Tibial artery (tissue), 4 donors: ENCODE measurements around the gene RSBN1L.
"Not testable (repeated sequence)": the region's sequence is repeated elsewhere in the genome, so short reads cannot be mapped to it uniquely, and the experiment has no call there.

Source experiments
- DNase-seq, 2 donors: peaks; one replicate each; pipeline ENCODE4 v3.0.0-alpha.2; 2019
- H3K27ac ChIP-seq, 2 donors: fragments of 200-600 bp; sonication (generic) in 1 of 2; 1 replicate in 1 of 2; 2 replicates in 1 of 2; pipeline ENCODE4 v1.5.1; 2018 to 2019; ENCODE audit warnings: mild to moderate bottlenecking in 1 of 2
- H3K27me3 ChIP-seq, 2 donors: fragments of 200-600 bp; sonication (generic) in 1 of 2; one replicate each; pipeline versions ENCODE4 v1.5.1 to v1.6.0; 2016 to 2019
- H3K36me3 ChIP-seq, 3 donors: fragments of 200-600 bp; sonication (generic) in 2 of 3; one replicate each; pipeline ENCODE4 v1.5.1; 2016 to 2019; ENCODE audit warnings: mild to moderate bottlenecking in 2 of 3
- H3K4me1 ChIP-seq, 4 donors: fragments of 200-600 bp; sonication (generic) in 2 of 4; 1 replicate in 3 of 4; 2 replicates in 1 of 4; pipeline ENCODE4 v1.5.1; 2016 to 2019
- H3K4me3 ChIP-seq, 2 donors: fragments of 200-600 bp; sonication (generic) in 1 of 2; 1 replicate in 1 of 2; 2 replicates in 1 of 2; pipeline ENCODE4 v1.5.1; 2018 to 2019; ENCODE audit warnings: mild to moderate bottlenecking in 2 of 2
- H3K9me3 ChIP-seq, 3 donors: fragments of 200-600 bp; sonication (generic) in 1 of 3; one replicate each; pipeline ENCODE4 v1.5.1; 2016 to 2019
- intact Hi-C: fragments of 100-400 bp; cut with DNase I; formaldehyde crosslinking; loops from one replicate; pipeline ENCODE4 v1.15.0; 2023; ENCODE audit warnings: low total_unique reads
- TF ChIP-seq, protein P1 (sequence below), 2 experiments: fragments of 200-600 bp in 1 of 2; fragments of 450-650 bp in 1 of 2; IDR thresholded peaks; one replicate each; pipeline ENCODE4 v1.5.1; 2017 to 2019; ENCODE audit warnings: antibody characterized with exemption in 2 of 2, mild to moderate bottlenecking in 1 of 2, moderate library complexity in 1 of 2

The RSBN1L gene

DNA sequence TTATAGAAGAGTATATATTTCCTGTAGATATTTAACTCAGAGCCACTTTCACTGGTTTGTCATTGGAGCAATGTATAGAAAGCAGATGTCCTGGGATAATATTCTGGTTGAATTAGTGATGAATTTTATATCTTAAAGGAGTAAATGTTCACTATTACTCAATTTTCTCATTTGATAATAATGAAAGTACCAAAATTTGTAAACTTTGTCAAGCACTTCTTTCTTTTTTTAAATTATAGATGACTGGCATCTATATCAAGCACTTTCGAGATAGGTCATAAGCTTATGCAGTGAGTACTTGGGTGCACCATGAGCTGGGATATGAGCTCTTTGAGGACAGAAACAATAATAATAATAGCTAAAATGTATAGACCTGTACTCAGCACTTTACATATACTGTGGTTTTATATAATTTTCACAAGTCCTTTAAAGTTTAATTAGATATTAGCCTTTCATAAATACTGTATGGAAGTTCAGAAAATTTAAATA lies 11.3 kb downstream of the RSBN1L start:
- Histone ChIP-seq H3K4me1 (peaks cover 0 to 47% (median 21%) of the 10 kb centered on the region in 4 donors), H3K27me3 (no peaks in the 10 kb centered on the region), H3K9me3 (no peaks in the 10 kb centered on the region), H3K27ac (no peak overlapping the region), H3K4me3 (no peak overlapping the region), H3K36me3 (peaks cover 0 to 9% (median 6%) of the 10 kb centered on the region in 3 donors)
- TF ChIP-seq, protein P1, sequence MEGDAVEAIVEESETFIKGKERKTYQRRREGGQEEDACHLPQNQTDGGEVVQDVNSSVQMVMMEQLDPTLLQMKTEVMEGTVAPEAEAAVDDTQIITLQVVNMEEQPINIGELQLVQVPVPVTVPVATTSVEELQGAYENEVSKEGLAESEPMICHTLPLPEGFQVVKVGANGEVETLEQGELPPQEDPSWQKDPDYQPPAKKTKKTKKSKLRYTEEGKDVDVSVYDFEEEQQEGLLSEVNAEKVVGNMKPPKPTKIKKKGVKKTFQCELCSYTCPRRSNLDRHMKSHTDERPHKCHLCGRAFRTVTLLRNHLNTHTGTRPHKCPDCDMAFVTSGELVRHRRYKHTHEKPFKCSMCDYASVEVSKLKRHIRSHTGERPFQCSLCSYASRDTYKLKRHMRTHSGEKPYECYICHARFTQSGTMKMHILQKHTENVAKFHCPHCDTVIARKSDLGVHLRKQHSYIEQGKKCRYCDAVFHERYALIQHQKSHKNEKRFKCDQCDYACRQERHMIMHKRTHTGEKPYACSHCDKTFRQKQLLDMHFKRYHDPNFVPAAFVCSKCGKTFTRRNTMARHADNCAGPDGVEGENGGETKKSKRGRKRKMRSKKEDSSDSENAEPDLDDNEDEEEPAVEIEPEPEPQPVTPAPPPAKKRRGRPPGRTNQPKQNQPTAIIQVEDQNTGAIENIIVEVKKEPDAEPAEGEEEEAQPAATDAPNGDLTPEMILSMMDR (IDR thresholded peaks at IDR 0.05): no peak
- intact Hi-C loops: no loop called here
- DNase-seq: no peak

DNA sequence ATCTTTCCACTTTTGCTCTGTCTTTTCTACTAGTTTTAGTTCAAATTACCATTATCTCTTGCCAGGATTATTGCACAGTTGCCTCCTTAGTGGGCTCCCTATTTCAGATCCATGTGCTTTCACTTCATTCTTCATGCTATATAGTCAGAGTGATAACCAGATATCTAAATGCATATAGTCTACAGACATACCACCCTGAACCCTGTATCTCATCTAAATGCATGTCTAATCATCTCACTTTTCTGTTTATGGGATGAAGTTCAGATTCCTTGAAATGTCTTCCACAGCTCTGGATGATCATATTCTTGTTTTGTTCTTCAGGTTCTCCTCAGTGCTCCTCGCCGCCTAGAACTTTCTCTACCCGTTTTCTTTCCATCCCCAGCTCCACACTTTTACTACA lies 13.8 kb downstream of the RSBN1L start:
- intact Hi-C loops: no loop called here
- Histone ChIP-seq H3K4me1 (peaks cover 0 to 42% (median 10%) of the 10 kb centered on the region in 4 donors), H3K9me3 (no peaks in the 10 kb centered on the region), H3K36me3 (peaks cover 0 to 9% (median 6%) of the 10 kb centered on the region in 3 donors), H3K4me3 (no peak overlapping the region), H3K27ac (no peak overlapping the region), H3K27me3 (no peaks in the 10 kb centered on the region)
- TF ChIP-seq, protein P1 (IDR thresholded peaks at IDR 0.05): no peak
- no peak for DNase-seq

- intact Hi-C loops: no loop called here
- Histone ChIP-seq H3K27ac (no peak overlapping the region), H3K27me3 (no peaks in the 10 kb centered on the region), H3K4me3 (no peak overlapping the region), H3K36me3 (peaks cover 0 to 6% (median 4%) of the 10 kb centered on the region in 3 donors), H3K9me3 (no peaks in the 10 kb centered on the region), H3K4me1 (peaks cover 0 to 47% (median 10%) of the 10 kb centered on the region in 4 donors)
- TF ChIP-seq, protein P1 (IDR thresholded peaks at IDR 0.05): no peak
- no peak for DNase-seq
Measured at GRCh38 chr7:77710861-77711260, 14.6 kb downstream of the RSBN1L start.

GRCh38 chr7:77714195-77714594 lies 17.9 kb downstream of the RSBN1L start:
- Histone ChIP-seq H3K27ac (no peak overlapping the region), H3K9me3 (no peaks in the 10 kb centered on the region), H3K4me1 (peaks cover 0 to 37% (median 10%) of the 10 kb centered on the region in 4 donors), H3K4me3 (no peak overlapping the region), H3K27me3 (no peaks in the 10 kb centered on the region), H3K36me3 (peaks cover 0 to 4% (median 0%) of the 10 kb centered on the region in 3 donors)
- intact Hi-C loops: no loop called here
- no peak for DNase-seq
- TF ChIP-seq, protein P1 (IDR thresholded peaks at IDR 0.05): no peak

- H3K9me3 ChIP-seq, intact Hi-C loops, H3K4me3 ChIP-seq, H3K27me3 ChIP-seq, H3K36me3 ChIP-seq, DNase-seq, H3K27ac ChIP-seq: not testable (repeated sequence)
- H3K4me1 ChIP-seq: peaks cover 0 to 30% (median 9%) of the 10 kb centered on the region in 4 donors
Measured at GRCh38 chr7:77714931-77715330, 18.7 kb downstream of the RSBN1L start.

DNA sequence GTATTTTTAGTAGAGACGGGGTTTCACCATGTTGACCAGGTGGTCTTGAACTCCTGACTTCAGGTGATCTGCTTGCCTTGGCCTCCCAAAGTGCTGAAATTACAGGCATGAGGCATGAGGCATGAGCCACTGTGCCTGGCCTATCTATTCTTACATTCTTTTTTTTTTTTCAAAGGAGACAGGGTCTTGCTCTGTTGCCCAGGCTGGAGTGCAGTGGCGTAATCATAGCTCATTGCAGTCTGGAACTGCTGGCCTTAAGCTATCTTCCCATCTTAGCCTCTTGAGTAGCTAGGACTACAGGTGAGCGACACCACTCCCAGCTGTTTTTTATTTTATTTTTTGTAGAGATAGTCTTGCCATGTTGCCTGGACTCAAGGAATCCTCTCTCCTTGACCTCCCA lies 20.5 kb downstream of the RSBN1L start:
- Histone ChIP-seq H3K4me3 (no peak overlapping the region), H3K27ac (no peak overlapping the region), H3K36me3 (peaks cover 0 to 4% (median 0%) of the 10 kb centered on the region in 3 donors), H3K27me3 (no peaks in the 10 kb centered on the region), H3K9me3 (no peaks in the 10 kb centered on the region), H3K4me1 (peaks cover 0 to 35% (median 10%) of the 10 kb centered on the region in 4 donors)
- DNase-seq: no peak
- intact Hi-C loops: no loop called here
- TF ChIP-seq, protein P1 (IDR thresholded peaks at IDR 0.05): no peak

DNA sequence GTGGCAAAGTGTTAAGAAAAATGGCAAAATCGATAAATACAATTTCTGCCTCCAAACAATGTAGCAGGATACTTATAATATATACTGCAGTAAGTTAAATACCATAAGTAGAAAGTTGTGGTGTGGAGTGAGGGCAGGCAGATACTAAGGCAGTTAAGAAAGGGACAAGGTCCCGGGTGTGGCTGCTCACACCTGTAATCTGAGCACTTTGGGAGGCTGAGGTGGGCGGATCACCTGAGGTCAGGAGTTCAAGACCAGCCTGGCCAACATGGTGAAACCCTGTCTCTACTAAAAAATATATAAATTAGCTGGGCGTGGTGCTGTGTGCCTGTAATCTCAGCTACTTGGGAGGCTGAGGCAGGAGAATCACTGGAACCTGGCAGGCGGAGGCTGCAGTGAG lies 21.3 kb downstream of the RSBN1L start:
- H3K4me1 ChIP-seq: peaks cover 0 to 35% (median 13%) of the 10 kb centered on the region in 4 donors
- DNase-seq, H3K27ac ChIP-seq, intact Hi-C loops, H3K9me3 ChIP-seq, H3K36me3 ChIP-seq, H3K27me3 ChIP-seq, H3K4me3 ChIP-seq: not testable (repeated sequence)
